ENCODE measurements around the gene ARRDC3. TPM values are rescaled to one million over a fixed set of nuclear protein-coding genes. Genes with fewer than 3 reads are reported as not detected.

The ARRDC3 gene
- total and polyA plus RNA-seq, 2 donors (not counting 3 experiments of a cell fraction or from before 2014, with no cell fraction given): 12.4 to 43.1 TPM

GRCh38 chr5:91367908-91368648 is 15.0 kb downstream of the ARRDC3 start:
- Histone ChIP-seq H3K4me3 (replicated peaks in 1 of 3; ENCODE audit: insufficient read depth in 1 of 3, low read depth in 1 of 3, low read length in 3 of 3) (no peak overlapping the region), H4K20me1 (replicated peaks; ENCODE audit: control insufficient read depth, extremely low read depth, insufficient read depth, low read length) (no peaks in the 10 kb centered on the region), H3K9ac (replicated peaks; ENCODE audit: extremely low read depth, insufficient read depth, low read length) (no peak overlapping the region), H3K4me2 (ENCODE audit: insufficient read depth, low read length) (no peak overlapping the region), H3K36me3 (ENCODE audit: control insufficient read depth in 2 of 2, extremely low read depth in 1 of 2, insufficient read depth in 2 of 2, low read length in 2 of 2) (peaks cover 16 to 39% of the 10 kb centered on the region in 2 experiments), H3K27ac (ENCODE audit: insufficient read depth, low read depth, low read length) (no peak overlapping the region), H3K79me2 (ENCODE audit: control insufficient read depth, insufficient read depth, low read length) (peaks cover 16% of the 10 kb centered on the region), H3K4me1 (ENCODE audit: control insufficient read depth, extremely low read depth, insufficient read depth, low read length) (no peaks in the 10 kb centered on the region), H3K9me3 (replicated peaks; ENCODE audit: control insufficient read depth, insufficient read depth, low read length) (no peaks in the 10 kb centered on the region), H3K9me1 (replicated peaks; ENCODE audit: control insufficient read depth, extremely low read depth, insufficient read depth, low read length) (no peaks in the 10 kb centered on the region), H3K27me3 (ENCODE audit: control insufficient read depth in 2 of 2, insufficient read depth in 2 of 2, low read length in 2 of 2) (no peaks in the 10 kb centered on the region), H2AFZ (ENCODE audit: low read depth, low read length) (no peak overlapping the region)
- no TSS peak for BruUV-seq (replicated peaks)
- FAIRE-seq: no peak
- no peak for DNase-seq (ENCODE audit: low read depth, low spot score)
- intact Hi-C loops (cut with micrococcal nuclease): no loop called here
- no peak for TF ChIP-seq MAX (IDR thresholded peaks at IDR 0.05; ENCODE audit: insufficient read depth, insufficient read length)
- TF ChIP-seq JUN (IDR thresholded peaks at IDR 0.05; ENCODE audit: borderline replicate concordance, insufficient read depth, insufficient read length, low read depth): no peak
- TF ChIP-seq GATA2 (IDR thresholded peaks at IDR 0.05; ENCODE audit: insufficient read depth, insufficient read length, low read depth, low read length): no peak
- no peak for TF ChIP-seq FOS (IDR thresholded peaks at IDR 0.05; ENCODE audit: borderline replicate concordance, insufficient read depth, low read length)
- no peak for TF ChIP-seq MYC (IDR thresholded peaks at IDR 0.05; ENCODE audit: low read depth, low read length)
- no peak for TF ChIP-seq CTCF (IDR thresholded peaks at IDR 0.05; ENCODE audit: extremely low read depth in 1 of 2, insufficient read depth in 1 of 2, low read depth in 1 of 2, low read length in 2 of 2)
- no peak for TF ChIP-seq EZH2 (IDR thresholded peaks at IDR 0.05; ENCODE audit: borderline replicate concordance, low read depth, low read length, severe bottlenecking)
- POLR2A ChIA-PET: interaction anchor here (0.6 to 1.2 kb wide), 3 partner anchors 13 to 88 kb away, joined by 4 to 9 read pairs (median 4); partner anchors contain the start of gene ARRDC3
- dilution Hi-C loops (cut with MboI; ENCODE audit: extremely low pct_ligation_motif_present, low sequenced_read_pairs): no loop called here
- CTCF ChIA-PET: interaction anchor here (1.0 to 3.5 kb wide), 3 partner anchors 10 to 38 kb away, joined by 3 to 14 read pairs (median 3); partner anchors contain the start of gene ARRDC3
